ENCODE results near the gene GLRX3. TPM values are rescaled to one million over a fixed set of nuclear protein-coding genes. Genes with fewer than 3 reads are reported as not detected.
"Not testable (repeated sequence)": the region's sequence is repeated elsewhere in the genome, so short reads cannot be mapped to it uniquely, and the experiment has no call there.

Gene GLRX3
- total RNA-seq (ENCODE audit: insufficient read depth, low replicate concordance) = 62.4 TPM

DNA sequence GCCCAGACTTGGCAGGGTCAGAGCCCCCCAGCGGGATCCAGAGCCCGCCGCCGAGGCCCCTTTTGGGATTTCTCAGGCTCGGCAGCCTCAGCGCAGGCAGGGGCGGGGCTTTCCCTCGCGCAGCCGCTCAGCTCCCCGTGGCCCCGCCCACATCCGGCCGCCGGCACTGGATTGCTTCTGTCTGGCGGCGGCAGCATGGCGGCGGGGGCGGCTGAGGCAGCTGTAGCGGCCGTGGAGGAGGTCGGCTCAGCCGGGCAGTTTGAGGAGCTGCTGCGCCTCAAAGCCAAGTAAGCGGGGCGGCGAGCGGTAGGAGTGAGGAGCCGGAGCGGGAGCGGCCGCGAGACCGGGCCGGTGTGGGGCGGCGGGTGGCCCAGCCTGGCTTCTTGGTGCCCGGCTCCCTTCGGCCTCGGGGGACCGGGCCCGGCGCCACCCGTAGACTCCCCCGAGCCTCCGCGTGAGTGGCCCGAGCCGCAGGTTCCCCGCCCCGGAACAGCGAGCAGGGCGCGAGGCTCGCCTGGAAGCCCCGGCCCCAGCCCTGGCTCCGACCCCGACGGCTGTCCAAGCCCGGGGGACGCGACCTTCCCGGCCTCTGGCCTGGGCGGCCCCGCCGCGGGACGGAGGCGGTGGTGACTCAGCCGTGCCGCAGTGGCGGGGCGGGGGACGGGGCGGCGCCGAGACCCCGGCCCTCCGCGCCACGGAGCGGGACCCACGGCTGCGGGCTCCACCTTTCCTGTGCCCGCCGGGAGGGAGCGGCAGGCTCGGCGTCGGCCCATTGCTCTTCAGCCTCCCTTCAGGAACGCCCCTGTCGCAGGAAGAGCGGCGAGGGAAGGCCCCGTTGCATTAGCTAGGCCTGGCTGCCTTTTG is at the start of gene GLRX3:
Gene GLRX3 (plus strand): TSS at position 166 of the 864 bp plus-strand sequence. CDS start 30 bp downstream, at position 196.
- DNase-seq (ENCODE audit: low spot score) = peak; percentile 90

DNA sequence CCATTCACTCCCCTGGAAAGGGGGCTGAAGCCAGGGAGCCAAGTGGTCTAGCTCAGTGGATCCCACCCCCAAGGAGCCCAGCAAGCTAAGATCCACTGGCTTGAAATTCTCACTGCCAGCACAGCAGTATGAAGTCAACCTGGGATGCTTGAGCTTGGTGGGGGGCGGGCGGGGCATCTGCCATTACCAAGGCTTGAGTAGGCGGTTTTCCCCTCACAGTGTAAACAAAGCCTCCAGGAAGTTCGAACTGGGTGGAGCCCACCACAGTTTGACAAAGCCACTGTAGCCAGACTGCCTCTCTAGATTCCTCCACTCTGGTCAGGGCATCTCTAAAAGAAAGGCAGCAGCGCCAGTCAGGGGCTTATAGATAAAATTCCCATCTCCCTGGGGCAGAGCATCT is 45.6 kb upstream of the GLRX3 start:
- not testable (repeated sequence) for DNase-seq (ENCODE audit: low spot score)

DNA sequence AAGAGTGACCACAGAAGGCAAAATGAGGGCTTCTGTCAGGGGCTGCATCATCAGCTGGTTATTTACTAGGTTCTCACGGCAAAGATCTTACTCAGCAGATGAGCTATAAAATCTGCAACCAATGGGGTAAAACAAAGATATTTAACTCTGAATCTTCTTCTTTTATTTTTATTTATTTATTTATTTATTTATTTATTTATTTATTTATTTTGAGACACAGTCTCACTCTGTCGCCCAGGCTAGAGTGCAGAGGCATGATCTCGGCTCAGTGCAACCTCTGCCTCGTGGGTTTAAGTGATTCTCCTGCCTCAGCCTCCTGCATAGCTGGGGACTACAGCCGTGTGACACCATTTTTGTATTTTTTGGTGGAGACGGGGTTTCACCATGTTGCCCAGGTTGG is 36.8 kb upstream of the GLRX3 start:
- no peak for DNase-seq (ENCODE audit: low spot score)

DNA sequence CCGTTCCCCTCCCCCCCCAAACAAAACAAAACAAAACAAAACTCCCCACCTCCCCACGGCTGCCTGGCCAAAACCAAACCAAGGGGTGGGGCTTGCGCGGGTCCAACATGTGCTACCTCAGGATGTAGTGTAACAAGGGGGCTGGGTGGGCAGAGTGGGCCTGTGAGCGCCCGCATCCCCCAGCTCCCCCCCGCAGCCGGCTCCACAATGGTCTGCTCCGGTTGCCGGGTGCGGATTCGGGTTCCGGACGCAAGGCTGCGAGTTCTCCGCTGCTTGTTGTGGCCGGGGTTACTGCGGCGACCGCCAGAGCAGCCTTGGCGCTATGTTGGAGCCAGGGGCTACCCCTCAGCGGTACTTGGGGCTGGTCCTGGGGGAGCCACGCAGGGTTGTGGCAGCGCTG is 30.5 kb upstream of the GLRX3 start:
- no peak for DNase-seq (ENCODE audit: low spot score)

DNA sequence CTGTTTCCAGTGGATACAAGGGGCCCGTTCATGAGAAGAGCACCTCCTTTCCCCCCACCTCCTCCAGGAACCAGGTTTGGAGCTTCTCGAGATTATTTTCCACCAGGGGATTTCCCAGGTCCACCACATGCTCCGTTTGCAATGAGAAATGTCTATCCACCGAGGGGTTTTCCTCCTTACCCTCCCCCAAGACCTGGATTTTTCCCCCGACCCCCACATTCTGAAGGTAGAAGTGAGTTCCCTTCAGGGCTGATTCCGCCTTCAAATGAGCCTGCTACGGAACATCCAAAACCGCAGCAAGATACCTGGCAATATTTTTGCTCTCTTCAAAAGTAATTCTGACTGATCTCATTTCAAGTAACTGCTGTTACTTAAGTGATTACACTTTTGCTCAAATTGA is 28.0 kb upstream of the GLRX3 start:
- DNase-seq (ENCODE audit: low spot score) = not testable (repeated sequence)

DNA sequence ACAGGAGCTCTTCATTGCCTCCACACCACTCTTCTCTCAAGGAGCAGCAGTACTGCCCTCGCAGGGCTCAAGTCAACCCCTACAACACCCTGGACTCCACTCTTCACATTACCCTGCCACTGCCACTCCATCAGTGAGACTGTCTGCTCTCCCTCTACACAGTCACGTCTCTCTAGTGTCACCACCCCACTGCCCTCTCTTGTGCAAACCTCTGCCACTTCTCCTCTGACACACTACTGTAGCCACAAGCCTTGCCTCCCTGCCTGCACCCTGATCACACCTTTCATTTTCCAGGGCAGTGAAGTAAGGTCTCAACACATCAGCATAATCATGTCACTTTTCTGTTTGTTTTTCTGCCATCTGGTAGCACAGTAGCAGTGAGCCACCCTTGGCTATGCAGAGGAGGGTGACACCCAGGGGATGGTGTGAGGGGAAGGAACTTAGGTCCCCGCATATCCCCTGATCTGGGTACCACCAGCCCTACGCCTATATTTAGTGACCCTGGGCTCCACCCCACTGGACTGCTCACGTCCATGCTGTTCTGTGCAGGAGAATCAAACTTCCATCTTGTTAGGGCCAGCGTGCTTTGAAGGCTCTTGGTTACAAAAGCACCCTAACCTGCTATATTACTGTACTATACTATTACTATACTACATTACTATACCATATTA is 27.1 kb upstream of the GLRX3 start:
- DNase-seq (ENCODE audit: low spot score) = no peak

DNA sequence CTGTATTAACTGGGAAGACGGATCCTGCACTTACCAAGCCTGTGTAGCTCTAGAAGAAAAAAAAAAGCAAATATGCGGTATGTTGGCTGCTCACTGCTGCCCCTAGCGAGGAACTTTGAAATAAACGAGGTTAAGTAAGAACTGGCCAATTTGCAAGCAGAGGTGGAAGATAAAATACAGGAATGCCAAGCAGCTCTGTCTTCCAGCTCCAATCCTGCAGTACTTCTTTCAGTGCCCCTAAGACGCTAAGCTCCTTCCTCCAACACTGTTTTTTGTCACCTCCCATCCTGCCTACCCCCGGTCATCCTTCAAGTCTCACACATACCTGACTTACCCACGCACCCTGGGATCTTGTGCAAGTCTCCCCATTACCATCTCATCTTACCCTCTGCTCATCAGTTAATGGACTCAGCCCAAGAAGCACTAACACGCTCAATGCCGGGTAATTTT is 26.4 kb upstream of the GLRX3 start:
- DNase-seq (ENCODE audit: low spot score) = peak; percentile 96

DNA sequence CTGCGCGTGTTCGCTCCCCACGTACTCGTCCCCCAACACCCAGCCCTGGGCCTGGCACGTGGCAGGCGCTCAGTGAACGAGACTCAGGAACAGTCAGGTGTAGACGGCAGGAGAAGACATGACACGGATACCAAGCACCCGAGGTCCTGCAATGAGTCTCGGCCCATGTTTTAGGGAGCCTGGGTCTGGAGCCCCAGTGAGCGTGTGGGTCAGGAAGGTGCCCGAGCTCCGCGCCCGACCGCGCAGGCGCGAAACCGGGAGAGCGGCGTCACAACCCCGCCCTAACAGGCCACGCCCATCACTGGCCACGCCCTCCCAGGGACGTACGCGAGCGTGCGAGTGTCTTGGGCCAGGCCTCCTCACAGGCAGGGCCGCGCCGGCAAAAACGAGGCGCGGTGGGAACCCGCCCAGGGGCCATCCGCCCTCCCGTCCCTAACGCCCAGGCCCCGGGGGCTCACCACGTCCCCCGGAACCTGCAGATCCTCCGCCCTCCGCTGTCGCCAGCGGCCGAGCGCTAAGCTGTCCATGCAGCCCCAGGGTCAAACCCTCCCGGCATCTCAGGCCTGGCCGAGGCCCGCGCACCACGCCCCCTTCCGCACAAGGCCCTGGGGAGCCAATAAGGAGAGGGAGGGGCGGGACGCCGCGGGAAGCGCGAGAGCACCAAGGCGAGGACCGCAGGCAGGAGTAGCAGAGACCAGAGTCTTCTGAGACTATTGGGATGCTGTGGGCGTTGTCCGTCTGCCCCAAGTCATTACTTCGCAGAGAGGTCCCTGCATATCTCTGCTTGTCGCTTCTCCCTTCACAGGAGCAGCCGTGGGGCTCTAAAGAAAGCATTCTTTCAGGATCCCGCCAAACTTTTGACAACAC is 25.7 kb upstream of the GLRX3 start, which contains the start of gene C10orf143:
Gene C10orf143 (minus strand): TSS at position 585 of the 867 bp plus-strand sequence. CDS start 58 bp downstream, at position 527.
- DNase-seq (ENCODE audit: low spot score) = peak; percentile 99

DNA sequence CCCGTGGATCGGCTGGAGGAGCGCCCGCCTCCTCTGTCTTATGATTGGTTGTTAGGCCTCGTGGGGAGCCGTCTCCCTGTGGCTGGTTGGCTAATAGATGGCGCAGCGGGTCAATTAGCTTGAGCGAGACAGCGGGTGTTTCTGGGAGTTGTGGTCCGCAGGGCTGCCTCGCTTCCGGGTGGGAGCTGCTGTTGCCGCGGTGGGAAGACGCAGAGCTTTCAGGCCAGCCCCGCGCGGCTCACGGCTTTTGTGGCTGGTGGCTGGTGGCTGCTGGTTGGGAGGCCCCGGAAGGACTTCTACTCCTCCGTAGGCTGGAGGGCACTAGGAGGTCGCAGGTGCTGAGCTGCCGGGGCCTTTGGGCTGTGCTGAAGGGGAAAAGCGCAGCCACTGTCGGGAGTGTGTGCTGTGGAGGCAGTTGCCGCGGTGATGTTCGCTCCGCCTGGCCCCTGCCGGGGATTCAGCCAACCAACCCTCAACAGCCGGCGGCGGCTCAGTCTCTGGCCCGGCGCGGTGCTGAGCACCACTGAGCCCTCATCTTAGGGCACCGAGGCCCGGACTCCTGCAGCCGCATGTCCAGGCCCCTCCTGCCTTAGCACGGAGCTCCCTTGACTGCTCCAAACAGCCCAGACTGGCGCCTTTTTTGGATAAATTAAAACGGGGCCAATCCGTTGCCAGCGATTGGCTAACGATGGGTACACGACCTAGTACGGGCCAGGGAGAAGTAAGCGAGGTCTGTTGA is 24.9 kb upstream of the GLRX3 start:
- peak; percentile 99 for DNase-seq (ENCODE audit: low spot score)

DNA sequence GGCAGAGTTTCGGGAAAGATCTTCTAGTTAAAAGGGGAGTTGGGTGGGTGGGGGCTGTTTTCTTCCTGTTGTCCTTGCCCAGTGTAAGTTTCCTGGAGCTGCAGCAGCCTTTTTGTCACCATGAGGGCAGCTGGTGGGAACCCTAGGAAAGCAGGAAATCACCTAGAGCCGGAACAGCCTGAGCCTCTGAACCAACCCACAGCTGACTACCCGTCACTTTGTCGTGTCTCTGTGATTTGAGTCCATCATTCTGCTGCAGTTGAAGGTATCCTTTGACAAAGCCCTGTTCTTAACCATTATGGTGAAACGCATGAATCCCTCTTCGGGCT is 24.4 kb upstream of the GLRX3 start:
- no peak for DNase-seq (ENCODE audit: low spot score)

DNA sequence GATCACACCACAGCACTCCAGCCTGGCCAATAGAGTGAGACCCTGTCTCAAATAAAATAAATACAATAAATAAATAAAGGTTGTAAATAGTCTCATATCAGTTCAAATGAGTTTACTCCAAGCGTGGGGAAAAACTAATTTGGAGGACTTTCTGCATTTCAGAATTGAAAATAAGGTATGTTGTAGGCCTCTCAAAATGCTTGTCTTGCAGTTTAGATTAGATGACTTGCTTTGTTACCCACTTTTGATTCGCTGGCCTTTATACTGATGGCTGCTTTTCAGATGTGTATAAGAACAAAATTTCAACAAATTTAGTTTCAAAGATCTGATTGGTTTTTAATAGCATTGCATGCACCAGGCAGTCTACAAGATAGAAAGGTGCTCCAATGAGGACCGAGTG is 23.4 kb upstream of the GLRX3 start:
- no peak for DNase-seq (ENCODE audit: low spot score)

DNA sequence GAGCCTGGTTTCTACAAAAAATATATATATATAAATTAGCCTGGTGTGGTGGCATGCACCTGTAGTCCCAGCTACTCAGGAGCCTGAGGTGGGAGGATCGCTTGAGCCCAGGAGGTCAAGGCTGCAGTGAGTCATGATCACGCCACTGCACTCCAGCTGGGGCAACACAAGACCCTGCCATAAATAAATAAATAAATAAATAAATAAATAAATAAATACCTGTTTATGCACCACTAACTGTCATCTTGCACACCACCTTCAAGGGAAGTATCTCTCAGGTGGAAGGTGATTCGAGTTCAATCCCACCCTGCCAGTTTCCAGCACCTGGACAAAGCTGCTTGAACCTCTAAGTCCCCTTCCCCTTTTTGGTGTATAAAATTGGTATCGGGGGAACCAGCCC is 19.2 kb upstream of the GLRX3 start:
- DNase-seq (ENCODE audit: low spot score) = not testable (repeated sequence)

DNA sequence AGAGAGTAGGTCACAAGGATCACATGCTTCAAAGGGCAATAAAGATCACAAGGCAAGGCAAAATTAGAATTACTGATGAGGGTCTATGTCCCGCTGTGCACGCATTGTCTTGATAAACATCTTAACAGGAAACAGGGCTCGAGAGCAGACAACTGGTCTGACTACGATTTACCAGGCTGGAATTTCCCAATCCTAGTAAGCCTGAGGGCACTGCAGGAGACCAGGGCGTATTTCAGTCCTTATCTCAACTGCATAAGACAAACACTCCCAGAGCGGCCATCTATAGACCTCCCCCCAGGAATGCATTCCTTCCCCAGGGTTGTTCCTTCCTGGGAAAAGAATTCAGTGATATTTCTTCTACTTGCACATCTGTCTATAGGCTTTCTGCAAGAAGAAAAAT is 18.7 kb upstream of the GLRX3 start:
- DNase-seq (ENCODE audit: low spot score) = not testable (repeated sequence)

DNA sequence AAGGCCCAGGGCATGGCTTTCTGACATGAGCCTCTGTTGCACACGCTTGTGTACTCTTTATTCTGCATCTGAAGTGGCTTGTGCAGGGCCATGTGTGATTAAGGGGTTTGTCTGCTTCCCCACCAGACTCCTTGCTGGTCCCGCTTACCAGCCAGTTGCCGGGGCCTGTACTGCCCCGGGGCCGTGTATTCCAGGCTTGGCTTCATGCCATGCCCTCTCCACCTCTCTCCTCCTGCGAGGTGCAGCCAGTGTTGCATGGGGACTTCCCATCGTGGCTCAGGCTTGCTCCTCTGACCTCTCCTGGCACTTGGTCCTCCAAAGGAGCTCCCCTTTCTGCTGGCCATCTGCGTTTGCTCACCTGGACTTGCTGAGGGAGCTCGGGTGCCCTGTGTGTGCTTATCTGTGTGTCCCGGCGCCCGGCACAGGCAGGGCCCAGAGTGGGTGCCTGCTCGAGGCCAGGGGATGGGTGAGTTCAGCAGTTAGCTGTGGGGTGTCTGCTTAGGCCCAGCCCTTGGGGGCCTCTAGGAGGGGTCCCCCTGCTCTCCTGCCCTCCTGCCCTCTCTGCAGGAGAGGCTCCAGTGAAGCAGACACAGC is 14.6 kb upstream of the GLRX3 start:
- no peak for DNase-seq (ENCODE audit: low spot score)

DNA sequence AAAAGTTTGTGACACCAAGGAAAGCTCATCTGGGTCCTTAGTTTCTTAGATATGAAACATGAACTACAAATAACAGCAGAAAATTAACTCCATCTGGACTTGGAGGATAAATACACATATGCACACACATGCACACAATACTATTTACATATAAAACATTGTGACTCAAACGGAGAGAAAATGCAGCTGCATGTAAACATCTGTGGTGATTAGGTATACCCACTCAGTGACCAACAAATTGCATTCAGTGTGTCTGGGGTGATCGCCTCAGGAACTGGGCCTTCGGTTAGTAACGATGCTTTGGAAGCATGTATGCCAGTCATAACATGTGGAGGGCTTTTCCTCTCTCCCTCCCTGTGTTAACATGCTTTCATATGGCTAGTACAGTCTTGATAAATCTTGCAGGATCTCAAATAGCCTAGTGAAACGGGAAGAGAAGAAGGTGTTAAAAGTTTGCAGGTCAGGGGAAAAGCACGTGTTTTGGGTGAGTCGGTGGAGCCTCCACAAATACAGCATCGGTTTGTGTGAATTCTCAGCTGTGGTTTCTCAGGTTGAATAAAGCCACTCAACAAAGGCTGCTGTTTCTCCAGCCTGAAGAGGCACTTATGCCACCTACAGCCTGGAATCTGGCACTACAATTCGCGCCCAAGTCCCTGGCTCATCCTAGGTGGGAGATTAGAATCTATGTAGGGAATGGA is 8.7 kb upstream of the GLRX3 start:
- peak; percentile 75 for DNase-seq (ENCODE audit: low spot score)

DNA sequence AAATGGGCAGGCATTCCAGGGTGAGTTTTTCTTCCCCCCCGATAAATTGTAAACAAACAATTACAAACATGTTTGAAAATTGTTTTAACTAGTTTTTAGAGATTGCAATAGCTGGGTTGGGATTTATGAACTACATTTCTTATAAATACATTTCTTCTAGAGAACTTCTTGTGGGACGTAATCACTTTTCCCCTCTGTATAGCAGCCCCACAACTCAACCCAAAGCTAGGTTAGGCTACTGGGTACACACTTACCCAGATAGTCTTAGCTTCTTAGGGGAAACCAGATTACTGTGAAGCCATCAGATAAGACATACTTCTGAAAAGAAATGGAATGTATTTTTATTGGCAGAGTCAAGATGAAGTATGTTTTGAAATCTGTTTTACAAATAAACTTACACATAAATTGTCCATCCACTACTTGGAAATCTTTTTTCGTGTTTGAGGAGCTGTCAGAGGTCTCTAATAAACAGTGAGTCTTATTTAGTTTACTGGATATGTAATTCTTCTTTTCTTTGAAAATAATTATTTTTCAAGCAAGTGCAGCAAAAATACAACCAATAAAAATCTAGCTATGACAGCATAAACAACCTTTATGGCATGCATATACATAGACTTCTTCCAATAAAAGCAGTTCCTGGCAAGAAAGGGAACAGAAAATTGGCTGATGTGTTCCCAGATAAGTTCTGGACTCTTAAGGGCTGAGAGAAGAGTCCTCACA is 8.0 kb upstream of the GLRX3 start:
- peak; percentile 23 for DNase-seq (ENCODE audit: low spot score)

DNA sequence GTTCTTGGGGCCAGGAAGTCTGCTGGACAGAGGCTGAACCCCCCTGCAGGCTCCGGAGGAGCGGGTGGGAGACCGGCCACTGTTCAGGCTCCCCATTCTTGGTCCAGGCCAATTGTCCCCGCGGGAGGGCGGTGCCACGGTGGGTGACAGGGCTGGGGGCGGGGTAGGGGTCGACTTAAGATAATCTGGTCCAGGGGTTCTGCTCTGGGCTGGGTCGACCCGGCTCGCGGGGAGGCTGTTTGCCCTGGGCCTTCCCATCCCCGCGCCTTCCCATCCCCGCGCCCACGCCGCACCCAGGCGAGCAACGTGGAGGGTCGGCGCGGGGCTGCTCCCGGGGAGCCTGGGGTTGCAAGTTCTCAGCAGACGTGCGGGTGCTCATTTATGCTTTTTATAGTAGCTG is 7.3 kb upstream of the GLRX3 start:
- no peak for DNase-seq (ENCODE audit: low spot score)

DNA sequence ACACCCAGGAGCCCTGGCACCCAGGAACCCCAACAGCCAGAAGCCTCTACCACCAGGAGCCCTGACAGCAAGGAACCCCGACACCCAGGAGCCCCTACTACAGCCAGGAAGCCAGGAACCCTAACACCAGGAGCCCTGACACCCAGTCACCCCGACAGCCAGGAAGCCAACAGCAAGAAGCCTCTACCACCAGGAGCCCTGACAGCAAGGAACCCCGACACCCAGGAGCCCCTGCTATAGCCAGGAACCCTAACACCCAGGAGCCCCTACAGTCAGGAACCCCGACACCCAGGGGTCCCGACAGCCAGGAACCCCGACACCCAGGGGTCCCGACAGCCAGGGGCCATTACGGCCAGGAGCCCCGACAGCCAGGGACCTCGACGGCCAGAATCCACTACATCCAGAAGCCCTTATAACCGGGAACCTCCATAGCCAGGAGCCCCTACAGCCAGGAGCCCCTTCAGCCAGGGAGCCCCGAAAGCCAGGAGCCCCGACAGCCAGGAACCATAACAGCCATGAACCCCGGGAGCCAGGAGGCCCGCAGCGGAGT is 440 bp upstream of the GLRX3 start:
- DNase-seq (ENCODE audit: low spot score) = no peak

DNA sequence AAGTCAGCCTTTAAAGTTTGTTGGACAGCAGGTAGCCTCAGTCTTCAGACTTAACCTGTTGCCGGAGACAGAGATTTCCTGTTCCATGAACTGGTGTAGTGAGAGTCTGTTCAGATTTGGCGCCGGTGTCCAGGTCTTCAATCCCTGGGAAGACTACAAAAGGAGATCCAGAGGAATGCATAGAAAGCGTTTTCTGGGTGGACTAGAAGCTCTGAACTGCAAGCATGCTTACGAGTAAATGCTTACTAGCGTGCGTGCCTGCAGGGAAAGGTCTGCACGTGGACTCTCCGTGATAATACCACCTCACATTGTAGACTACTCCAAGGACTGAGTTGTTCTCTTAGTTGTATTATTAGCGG is 878 bp downstream of the GLRX3 start:
- no peak for DNase-seq (ENCODE audit: low spot score)

Data from umbilical cord (tissue), 2 donors.